Fibroblast of the aortic adventitia (primary cell): ENCODE measurements around the gene ADAMTS3. TPM values are rescaled to one million over a fixed set of nuclear protein-coding genes. Genes with fewer than 3 reads are reported as not detected.

Source experiments
- DNase-seq: peaks from one replicate; pipeline ENCODE4 v3.0.0-alpha.2; 2010; ENCODE audit warnings: low read depth
- H3K4me3 ChIP-seq: 2 replicates; pipeline ENCODE4 v1.5.1; 2011; ENCODE audit warnings: low read depth, mild to moderate bottlenecking, control low read depth, low read length, moderate library complexity
- CTCF ChIP-seq: IDR thresholded peaks from 2 replicates; pipeline ENCODE4 v1.5.1; 2011; ENCODE audit warnings: mild to moderate bottlenecking, low read length, control low read depth, inconsistent platforms; ENCODE audit not compliant: insufficient read depth
- total RNA-seq: library from RNA; depleted of rRNA; stranded (reverse); fragments of >200 nt; gene quantifications from 2 replicates; pipeline ENCODE4 v1.2.3, GENCODE V29; 2012; ENCODE audit warnings: low replicate concordance

Gene ADAMTS3
- total RNA-seq, 1 donor, result 20.3 TPM

- no peak for DNase-seq
- no peak overlapping the region for H3K4me3 ChIP-seq
- TF ChIP-seq CTCF, result no peak
Observed at GRCh38 chr4:72486991-72487390, 82.0 kb downstream of the ADAMTS3 start.

- no peak for TF ChIP-seq CTCF
- no peak for DNase-seq
- no peak overlapping the region for H3K4me3 ChIP-seq
Observed at GRCh38 chr4:72484981-72485380, 84.0 kb downstream of the ADAMTS3 start.

GRCh38 chr4:72473434-72473900 is 95.6 kb downstream of the ADAMTS3 start:
- no peak for DNase-seq
- no peak overlapping the region for H3K4me3 ChIP-seq
- TF ChIP-seq CTCF, result no peak

GRCh38 chr4:72471816-72472215 is 97.2 kb downstream of the ADAMTS3 start:
- DNase-seq, result no peak
- TF ChIP-seq CTCF, result no peak

GRCh38 chr4:72468904-72469502 is 100.0 kb downstream of the ADAMTS3 start:
- peak; percentile 61 for DNase-seq
- TF ChIP-seq CTCF, result peak; percentile 45
- no peak overlapping the region for H3K4me3 ChIP-seq

More at GRCh38 chr4:72471816-72472215, 97.2 kb downstream of the ADAMTS3 start:
- no peak overlapping the region for H3K4me3 ChIP-seq

GRCh38 chr4:72467633-72468032 is 101.4 kb downstream of the ADAMTS3 start:
- H3K4me3 ChIP-seq, result no peak overlapping the region
- no peak for DNase-seq
- TF ChIP-seq CTCF, result no peak

- no peak for DNase-seq
- TF ChIP-seq CTCF, result no peak
- no peak overlapping the region for H3K4me3 ChIP-seq
Observed at GRCh38 chr4:72463724-72464123, 105.3 kb downstream of the ADAMTS3 start.
